VCaP (cell line): ENCODE results near the gene PTPRT.

ENCODE experiments used
- H3K27ac ChIP-seq: fragments of 450-650 bp; 2 replicates; pipeline ENCODE4 v1.5.1; 2017
- CTCF ChIP-seq: fragments of 450-650 bp; conservative IDR thresholded peaks from 2 replicates; pipeline ENCODE4 v1.5.1; 2017; ENCODE audit warnings: mild to moderate bottlenecking, moderate library complexity

PTPRT gene

DNA sequence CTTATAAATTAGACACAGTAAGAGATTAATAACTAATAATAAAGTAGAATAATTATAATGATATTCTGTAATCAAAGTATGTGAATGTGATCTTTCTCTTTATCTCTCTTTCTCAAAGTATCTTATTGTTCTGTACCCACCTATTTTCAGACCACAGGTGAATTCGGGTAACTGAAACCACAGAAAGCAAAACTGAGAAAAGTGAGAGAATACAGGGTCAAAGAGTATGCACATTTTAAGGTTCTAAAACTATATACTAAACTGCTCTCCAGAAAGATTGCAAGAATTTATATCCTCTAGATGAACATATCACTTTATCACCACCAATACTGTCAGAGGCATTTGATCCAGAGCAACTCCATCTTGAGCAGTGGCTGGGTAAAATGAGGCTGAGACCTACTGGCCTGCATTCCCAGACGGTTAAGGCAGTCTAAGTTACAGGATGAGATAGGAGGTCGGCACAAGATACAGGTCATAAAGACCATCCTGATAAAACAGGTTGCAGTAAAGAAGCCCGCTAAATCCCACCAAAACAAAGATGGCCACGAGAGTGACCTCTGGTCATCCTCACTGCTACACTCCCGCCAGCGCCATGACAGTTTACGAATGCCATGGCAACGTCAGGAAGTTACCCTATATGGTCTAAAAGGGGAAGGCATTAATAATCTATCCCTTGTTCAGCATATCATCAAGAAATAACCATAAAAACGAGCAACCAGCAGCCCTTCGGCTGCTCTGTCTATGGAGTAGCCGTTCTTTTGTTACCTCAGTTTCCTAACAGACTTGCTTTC, 211.3 kb downstream of the PTPRT start:
- no peak for TF ChIP-seq CTCF

GRCh38 chr20:42975974-42976373, 213.7 kb downstream of the PTPRT start:
- H3K27ac ChIP-seq, result no peak overlapping the region
- TF ChIP-seq CTCF, result no peak

More for the DNA sequence above, 211.3 kb downstream of the PTPRT start:
- H3K27ac ChIP-seq, result no peak overlapping the region

DNA sequence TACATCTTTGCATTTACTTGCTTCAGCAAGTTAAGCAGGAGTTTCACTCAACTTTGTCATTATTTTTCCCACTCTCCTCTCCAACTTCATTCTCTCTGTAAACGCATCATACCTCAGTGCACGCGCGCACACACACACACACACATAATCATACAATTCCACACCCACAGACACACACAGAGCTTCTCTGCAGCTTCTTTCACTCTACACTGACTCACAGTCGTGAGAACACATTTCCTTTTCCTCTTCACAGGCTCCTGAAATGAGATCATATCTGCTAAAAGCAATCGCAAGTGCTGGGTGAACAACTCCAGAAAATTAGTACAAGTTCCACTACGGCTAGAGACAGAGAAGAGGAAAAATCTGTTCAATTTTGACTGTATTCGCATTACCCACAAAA, 215.4 kb downstream of the PTPRT start:
- no peak overlapping the region for H3K27ac ChIP-seq
- TF ChIP-seq CTCF, result no peak

DNA sequence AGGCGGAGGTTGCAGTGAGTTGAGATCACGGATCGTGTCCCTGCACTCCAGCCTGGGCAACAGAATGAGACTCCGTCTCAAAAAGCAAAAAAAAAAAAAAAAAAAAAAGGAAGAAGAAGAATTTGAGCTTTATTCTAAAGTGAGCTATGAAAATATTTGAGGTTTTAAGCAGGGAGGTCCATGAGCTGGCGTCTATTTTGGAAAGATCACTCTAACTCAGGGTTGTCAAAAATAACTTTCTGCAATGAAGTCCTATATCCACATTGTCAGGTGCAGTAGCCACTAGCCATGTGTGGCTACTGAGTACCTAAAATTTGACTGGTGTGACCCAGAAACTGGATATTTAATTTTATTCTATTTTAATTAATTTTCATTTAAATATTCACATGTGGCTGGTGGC, 217.1 kb downstream of the PTPRT start:
- H3K27ac ChIP-seq, result no peak overlapping the region
- no peak for TF ChIP-seq CTCF

DNA sequence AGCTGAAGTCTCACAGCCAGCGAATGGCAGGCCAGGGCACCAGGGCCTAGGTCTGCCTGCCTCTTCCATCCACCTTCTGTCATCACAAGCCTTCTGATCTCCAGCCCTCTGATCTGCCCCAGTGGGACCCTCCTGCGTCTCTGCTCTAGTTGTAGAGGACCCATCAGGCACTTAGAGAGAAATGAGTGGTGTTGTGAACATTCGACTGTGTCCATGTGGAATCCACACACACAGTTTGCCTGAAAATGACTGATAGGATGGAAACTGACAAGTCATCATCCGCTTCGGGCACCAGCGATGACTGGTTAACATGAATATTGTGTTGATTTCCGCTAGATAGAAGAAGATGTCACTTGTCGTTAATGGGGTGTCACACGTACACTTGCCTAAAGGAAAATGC, 221.0 kb downstream of the PTPRT start:
- H3K27ac ChIP-seq, result no peak overlapping the region
- TF ChIP-seq CTCF, result no peak

DNA sequence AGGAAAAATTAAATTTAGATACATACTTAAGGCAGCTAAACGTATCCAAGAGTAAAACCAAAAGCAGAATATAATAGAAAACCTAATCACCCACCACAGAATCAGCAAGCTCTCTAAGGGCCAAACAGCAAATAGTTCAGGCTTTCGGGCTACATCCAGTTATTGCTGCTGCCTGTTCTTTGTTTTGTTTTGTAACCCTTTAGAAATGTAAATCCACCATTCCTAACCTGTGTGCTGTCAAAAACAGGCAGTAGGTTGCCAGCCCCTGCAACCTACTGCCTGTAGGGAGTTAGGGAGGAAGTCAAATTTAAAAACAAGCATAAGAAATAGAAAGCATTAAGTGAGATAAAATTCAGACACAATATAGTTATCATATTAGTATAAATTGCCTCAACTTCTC, 225.9 kb downstream of the PTPRT start:
- no peak overlapping the region for H3K27ac ChIP-seq
- TF ChIP-seq CTCF, result no peak

DNA sequence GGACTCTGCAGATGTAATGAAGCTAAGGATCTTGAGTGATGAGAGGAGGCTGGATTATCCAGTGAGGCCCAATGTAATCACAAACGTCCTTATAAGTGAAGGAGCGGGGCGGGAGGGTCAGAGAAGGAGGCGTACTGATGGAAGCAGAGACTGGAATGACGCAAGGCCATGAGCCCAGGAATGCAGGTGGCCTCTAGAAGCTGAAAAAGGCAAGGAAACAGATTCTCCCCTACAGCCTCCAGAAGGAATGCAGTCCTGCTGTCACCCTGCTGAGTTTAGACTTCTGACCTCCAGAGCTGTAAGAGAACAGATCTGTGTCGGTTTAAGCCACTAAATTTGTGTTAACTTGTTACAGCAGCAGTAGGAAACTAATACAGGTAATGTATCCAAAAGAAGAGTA, 227.9 kb downstream of the PTPRT start:
- no peak for TF ChIP-seq CTCF
- H3K27ac ChIP-seq, result no peak overlapping the region
